ENCODE data around the gene ENHO. TPM values are rescaled to one million over a fixed set of nuclear protein-coding genes. Genes with fewer than 3 reads are reported as not detected.

Gene ENHO
- total RNA-seq, 2 experiments from 2014 or later: 0.45 TPM; not detected in 1

GRCh38 chr9:34547960-34548611 lies 25.3 kb upstream of the ENHO start:
- no peaks in the 10 kb centered on the region for H3K4me1 ChIP-seq (ENCODE audit: insufficient read depth, low read length)
- peak in 9 of 14 experiments; percentile 13 to 46 (median 22) for DNase-seq
- TF ChIP-seq CTCF (IDR thresholded peaks at IDR 0.05): peak; percentile 53
- H3K27ac ChIP-seq (ENCODE audit: low read depth in 1 of 2, low read length in 2 of 2): no peak overlapping the region
- H3K9me3 ChIP-seq (ENCODE audit: control insufficient read depth in 1 of 2, insufficient read depth in 1 of 2, low read length in 2 of 2): peaks cover 0 to 3% of the 10 kb centered on the region in 2 experiments
- Mint-ChIP-seq H3K36me3 (ENCODE audit: low read depth) (no peaks in the 10 kb centered on the region), H3K9me3 (no peaks in the 10 kb centered on the region), H3K27me3 (peaks cover 23% of the 10 kb centered on the region), H3K4me3 (no peak overlapping the region), H3K27ac (no peak overlapping the region), H3K4me1 (ENCODE audit: low read depth) (no peaks in the 10 kb centered on the region)
- no peak for ATAC-seq (ENCODE audit: poor library complexity)
- ChIA-PET POLR2A (no interaction called here), CTCF (interaction anchor here (0.6 to 1.0 kb wide), 3 partner anchors 44 to 202 kb away, joined by 3 to 4 read pairs (median 3); no protein-coding TSS in a partner anchor)
- no peak overlapping the region for H3K4me3 ChIP-seq (ENCODE audit: low read length)
- H3K27me3 ChIP-seq (ENCODE audit: control insufficient read depth in 1 of 2, insufficient read depth in 2 of 2, low read length in 2 of 2): peaks cover 2 to 14% of the 10 kb centered on the region in 2 experiments
- intact Hi-C loops (cut with DNase I, micrococcal nuclease): loop anchor here (2.0 to 10.0 kb wide), 2 partner anchors 47 to 53 kb away; no protein-coding TSS in a partner anchor
- H3K36me3 ChIP-seq (ENCODE audit: insufficient read depth, low read length): no peaks in the 10 kb centered on the region

- ChIA-PET CTCF (interaction anchor here (0.6 to 1.0 kb wide), 2 partner anchors 45 to 201 kb away, joined by 3 read pairs; no protein-coding TSS in a partner anchor), POLR2A (no interaction called here)
- H3K9me3 ChIP-seq (ENCODE audit: control insufficient read depth in 1 of 2, insufficient read depth in 1 of 2, low read length in 2 of 2): peaks cover 0 to 3% of the 10 kb centered on the region in 2 experiments
- peak; percentile 35 for TF ChIP-seq CTCF (IDR thresholded peaks at IDR 0.05)
- H3K4me3 Mint-ChIP-seq: no peak overlapping the region
- H3K36me3 ChIP-seq (ENCODE audit: insufficient read depth, low read length): no peaks in the 10 kb centered on the region
- intact Hi-C loops (cut with DNase I, micrococcal nuclease): loop anchor here in 1 of 2 experiments (10.0 kb wide), 1 partner anchor 48 kb away; no protein-coding TSS in a partner anchor
- H3K27ac ChIP-seq (ENCODE audit: low read depth in 1 of 2, low read length in 2 of 2): no peak overlapping the region
- ATAC-seq (ENCODE audit: poor library complexity) (peak; percentile 26), DNase-seq (peak in 13 of 14 experiments; percentile 10 to 66 (median 29))
- peaks cover 0 to 14% of the 10 kb centered on the region in 2 experiments for H3K27me3 ChIP-seq (ENCODE audit: control insufficient read depth in 1 of 2, insufficient read depth in 2 of 2, low read length in 2 of 2)
- peaks cover 26% of the 10 kb centered on the region for H3K27me3 Mint-ChIP-seq
- H3K27ac Mint-ChIP-seq: no peak overlapping the region
- no peaks in the 10 kb centered on the region for H3K4me1 ChIP-seq (ENCODE audit: insufficient read depth, low read length)
- no peaks in the 10 kb centered on the region for H3K4me1 Mint-ChIP-seq (ENCODE audit: low read depth)
- H3K9me3 Mint-ChIP-seq: no peaks in the 10 kb centered on the region
- no peaks in the 10 kb centered on the region for H3K36me3 Mint-ChIP-seq (ENCODE audit: low read depth)
- H3K4me3 ChIP-seq (ENCODE audit: low read length): no peak overlapping the region
Measured at GRCh38 chr9:34546834-34547827, 24.3 kb upstream of the ENHO start.

GRCh38 chr9:34546102-34546833 lies 23.5 kb upstream of the ENHO start:
- DNase-seq (peak in 1 of 14 experiments; percentile 12), ATAC-seq (ENCODE audit: poor library complexity) (no peak)
- CTCF ChIA-PET: no interaction called here
- Mint-ChIP-seq H3K4me1 (ENCODE audit: low read depth) (no peaks in the 10 kb centered on the region), H3K27ac (no peak overlapping the region), H3K9me3 (no peaks in the 10 kb centered on the region), H3K27me3 (peaks cover 27% of the 10 kb centered on the region), H3K36me3 (ENCODE audit: low read depth) (no peaks in the 10 kb centered on the region), H3K4me3 (no peak overlapping the region)
- Histone ChIP-seq H3K9me3 (ENCODE audit: control insufficient read depth in 1 of 2, insufficient read depth in 1 of 2, low read length in 2 of 2) (peaks cover 0 to 3% of the 10 kb centered on the region in 2 experiments), H3K27me3 (ENCODE audit: control insufficient read depth in 1 of 2, insufficient read depth in 2 of 2, low read length in 2 of 2) (peaks cover 0 to 14% of the 10 kb centered on the region in 2 experiments), H3K27ac (ENCODE audit: low read depth in 1 of 2, low read length in 2 of 2) (no peak overlapping the region), H3K36me3 (ENCODE audit: insufficient read depth, low read length) (no peaks in the 10 kb centered on the region), H3K4me3 (ENCODE audit: low read length) (no peak overlapping the region), H3K4me1 (ENCODE audit: insufficient read depth, low read length) (no peaks in the 10 kb centered on the region)
- intact Hi-C loops (cut with DNase I, micrococcal nuclease): loop anchor here in 1 of 2 experiments (10.0 kb wide), 1 partner anchor 49 kb away; no protein-coding TSS in a partner anchor
- POLR2A ChIA-PET: no interaction called here
- TF ChIP-seq CTCF (IDR thresholded peaks at IDR 0.05): no peak

Measured in CD4-positive, alpha-beta T cell (primary cell).